ENCODE measurements around the gene SYNGR2. TPM values are rescaled to one million over a fixed set of nuclear protein-coding genes. Genes with fewer than 3 reads are reported as not detected.

The SYNGR2 gene
- total RNA-seq, 1 experiment from 2014 or later: 148 TPM

GRCh38 chr17:78173097-78173715, 4.8 kb downstream of the SYNGR2 start:
- Histone ChIP-seq H3K9me2 (ENCODE audit: insufficient read depth) (no peaks in the 10 kb centered on the region), H3K79me2 (ENCODE audit: insufficient read depth, low read length) (peaks cover 30% of the 10 kb centered on the region), H3K9me3 (ENCODE audit: control insufficient read depth in 1 of 2, insufficient read depth in 1 of 2, low read depth in 1 of 2, low read length in 2 of 2) (no peaks in the 10 kb centered on the region), H4K20me1 (ENCODE audit: insufficient read depth) (peaks cover 5% of the 10 kb centered on the region; the same call in 1 of the 2 replicates), H3K9ac (ENCODE audit: low read length) (no peak overlapping the region; the same call in 1 of the 2 replicates), H3K4me3 (replicated peaks in 1 of 2; ENCODE audit: low read depth in 1 of 2, low read length in 2 of 2) (no peak overlapping the region), H3K36me3 (ENCODE audit: control insufficient read depth in 1 of 2, insufficient read depth in 2 of 2, low read length in 2 of 2) (peaks cover 26 to 52% of the 10 kb centered on the region in 2 experiments), H3K27ac (ENCODE audit: low read depth, low read length) (0 out of 2 replicates have a peak overlapping the region, but pooled peaks have one; percentile 10), H3K27me3 (ENCODE audit: insufficient read depth, low read length) (no peaks in the 10 kb centered on the region), H2AFZ (ENCODE audit: low read depth, low read length, poor library complexity, severe bottlenecking) (no peak overlapping the region), H3K4me1 (ENCODE audit: control insufficient read depth in 1 of 2, insufficient read depth in 2 of 2, low read length in 2 of 2) (peaks cover 19 to 48% of the 10 kb centered on the region in 2 experiments; a peak in 3 of 4 replicates), H3K4me2 (ENCODE audit: low read length) (peak overlapping the region; percentile 6; the same call in 1 of the 2 replicates)
- DNase-seq (ENCODE audit: low read depth, low spot score) (no peak), ATAC-seq (no peak)
- intact Hi-C loops (cut with micrococcal nuclease): no loop called here
- RAD21 ChIA-PET (ENCODE audit: low non-redundant PET in 1 of 2, low total read pairs in 2 of 2, uncharacterized antibody in 2 of 2, unreplicated experiment in 2 of 2): no interaction called here
- BruUV-seq (replicated peaks): no TSS peak
- TF ChIP-seq ZNF274 (IDR thresholded peaks at IDR 0.05; ENCODE audit: low read depth, low read length) (no peak), ELF1 (IDR thresholded peaks at IDR 0.05; ENCODE audit: borderline replicate concordance, low read depth) (no peak), EZH2phosphoT487 (IDR thresholded peaks at IDR 0.05; ENCODE audit: borderline replicate concordance) (no peak), EZH2 (IDR thresholded peaks at IDR 0.05) (no peak), POLR2A (IDR thresholded peaks at IDR 0.05; ENCODE audit: borderline replicate concordance, extremely low read depth, insufficient read depth, insufficient read length) (no peak), ATF3 (IDR thresholded peaks at IDR 0.05) (no peak), JUND (IDR thresholded peaks at IDR 0.05) (no peak), POLR2AphosphoS5 (IDR thresholded peaks at IDR 0.05; ENCODE audit: low read depth, low read length) (no peak; the same call in 1 of the 2 replicates), MAX (IDR thresholded peaks at IDR 0.05) (no peak), YY1 (IDR thresholded peaks at IDR 0.05; ENCODE audit: extremely low read depth, insufficient replicate concordance, low read depth, low read length) (no peak), ZFX (IDR thresholded peaks at IDR 0.05) (no peak), SP1 (IDR thresholded peaks at IDR 0.05; ENCODE audit: low read depth) (no peak), SIN3A (IDR thresholded peaks at IDR 0.05; ENCODE audit: low read depth) (no peak), RAD21 (IDR thresholded peaks at IDR 0.05; ENCODE audit: low read depth) (no peak), TCF7L2 (IDR thresholded peaks at IDR 0.05; ENCODE audit: borderline replicate concordance, extremely low read depth, insufficient read depth, insufficient read length) (no peak)
- CTCF ChIA-PET: no interaction called here
- POLR2A ChIA-PET: interaction anchor here (0.7 to 5.1 kb wide), 2 partner anchors 13 to 21 kb away, joined by 3 to 44 read pairs; partner anchors contain the start of genes AFMID and TK1
